ENCODE data around the gene RNF38.
"Not testable (repeated sequence)": the region's sequence is repeated elsewhere in the genome, so short reads cannot be mapped to it uniquely, and the experiment has no call there.

RNF38 gene

GRCh38 chr9:36328798-36329411, 71.2 kb downstream of the RNF38 start:
- DNase-seq = no peak

GRCh38 chr9:36325081-36325828, 74.8 kb downstream of the RNF38 start:
- no peak for DNase-seq

GRCh38 chr9:36323926-36324325, 76.1 kb downstream of the RNF38 start:
- no peak for DNase-seq

- no peak for DNase-seq
Measured at GRCh38 chr9:36322462-36322861, 77.6 kb downstream of the RNF38 start.

GRCh38 chr9:36321903-36322302, 78.2 kb downstream of the RNF38 start:
- not testable (repeated sequence) for DNase-seq

GRCh38 chr9:36320466-36320865, 79.6 kb downstream of the RNF38 start:
- no peak for DNase-seq

GRCh38 chr9:36319806-36320205, 80.3 kb downstream of the RNF38 start:
- no peak for DNase-seq

GRCh38 chr9:36319183-36319582, 80.9 kb downstream of the RNF38 start:
- no peak for DNase-seq

- no peak for DNase-seq
Measured at GRCh38 chr9:36318212-36318802, 81.8 kb downstream of the RNF38 start.

- DNase-seq = no peak
Measured at GRCh38 chr9:36317766-36318165, 82.3 kb downstream of the RNF38 start.

GRCh38 chr9:36316611-36317317, 83.3 kb downstream of the RNF38 start:
- DNase-seq = no peak

GRCh38 chr9:36316049-36316448, 84.0 kb downstream of the RNF38 start:
- DNase-seq = no peak

- no peak for DNase-seq
Measured at GRCh38 chr9:36315283-36315682, 84.8 kb downstream of the RNF38 start.

- DNase-seq = no peak
Measured at GRCh38 chr9:36314740-36315139, 85.3 kb downstream of the RNF38 start.

GRCh38 chr9:36306471-36307306, 93.4 kb downstream of the RNF38 start:
- no peak for DNase-seq

GRCh38 chr9:36304366-36304765, 95.7 kb downstream of the RNF38 start:
- not testable (repeated sequence) for DNase-seq

- no peak for DNase-seq
Measured at GRCh38 chr9:36301227-36301626, 98.8 kb downstream of the RNF38 start.

- no peak for DNase-seq
Measured at GRCh38 chr9:36298566-36298965, 101.5 kb downstream of the RNF38 start.

- DNase-seq = no peak
Measured at GRCh38 chr9:36297798-36298197, 102.3 kb downstream of the RNF38 start.

GRCh38 chr9:36294996-36295395, 105.1 kb downstream of the RNF38 start:
- not testable (repeated sequence) for DNase-seq

GRCh38 chr9:36293918-36294317, 106.2 kb downstream of the RNF38 start:
- no peak for DNase-seq

GRCh38 chr9:36293171-36293570, 106.9 kb downstream of the RNF38 start:
- DNase-seq = no peak

GRCh38 chr9:36292641-36293040, 107.4 kb downstream of the RNF38 start:
- DNase-seq = no peak
